B cell (primary cell): Measurements from ENCODE around the gene AOC1. TPM values are rescaled to one million over a fixed set of nuclear protein-coding genes. Genes with fewer than 3 reads are reported as not detected.

ENCODE experiments used
- ATAC-seq: fragments of 200-7000 bp; cut with Tn5 transposase; one replicate; pipeline ENCODE4 v1.10.0; 2021; ENCODE audit warnings: low read depth, mild to moderate bottlenecking, moderate number of reproducible peaks, moderate library complexity
- CTCF ChIA-PET: fragments of 350-600 bp; sonication (Branson Sonifier 250); formaldehyde crosslinking; loops from one replicate; lab custom pipeline; 2021; ENCODE audit warnings: antibody characterized with exemption, inconsistent platforms; lab: Charles Lee
- POLR2A ChIA-PET: fragments of 350-600 bp; sonication (Branson Sonifier 250); formaldehyde crosslinking; loops from one replicate; lab custom pipeline; 2021; ENCODE audit warnings: antibody characterized with exemption; lab: Charles Lee
- DNase-seq: peaks from one replicate; pipeline ENCODE4 v3.0.0; 2013
- H2AFZ ChIP-seq: 2 replicates; pipeline ENCODE4 v1.6.1; 2012; ENCODE audit warnings: mild to moderate bottlenecking, low read depth, low read length; ENCODE audit not compliant: insufficient read depth, poor library complexity, severe bottlenecking
- H3K27ac ChIP-seq, 2 donors: 1 replicate in 1 of 2; 2 replicates in 1 of 2; pipeline ENCODE4 v1.5.1; 2012 to 2013; ENCODE audit warnings: low read length in 2 of 2, mild to moderate bottlenecking in 2 of 2, moderate library complexity in 1 of 2
- H3K27me3 ChIP-seq, 4 experiments: fragments of 200-600 bp in 1 of 4; sonication (generic) in 1 of 4; replicated peaks in 1 of 4; 1 replicate in 2 of 4; 2 replicates in 2 of 4; pipeline versions ENCODE4 v1.6.1 to v1.7.0; 2013 to 2016; ENCODE audit warnings: low read length in 3 of 4, mild to moderate bottlenecking in 2 of 4, mixed read lengths in 1 of 4, moderate library complexity in 1 of 4; ENCODE audit not compliant: insufficient read depth in 4 of 4, control insufficient read depth in 3 of 4; ENCODE audit errors: control extremely low read depth in 1 of 4
- H3K36me3 ChIP-seq, 2 experiments: replicated peaks in 1 of 2; 1 replicate in 1 of 2; 2 replicates in 1 of 2; pipeline versions ENCODE4 v1.6.1 to v1.7.1; 2013; ENCODE audit warnings: low read length in 1 of 2; ENCODE audit not compliant: insufficient read depth in 2 of 2, control insufficient read depth in 1 of 2; ENCODE audit errors: control extremely low read depth in 1 of 2, extremely low read depth in 1 of 2
- H3K4me1 ChIP-seq, 2 donors: fragments of 200-600 bp in 1 of 2; sonication (generic) in 1 of 2; 1 replicate in 1 of 2; 2 replicates in 1 of 2; pipeline versions ENCODE4 v1.5.1 to v1.6.1; 2013 to 2017; ENCODE audit warnings: low read length in 2 of 2; ENCODE audit not compliant: control insufficient read depth in 2 of 2, insufficient read depth in 2 of 2
- H3K4me2 ChIP-seq: replicated peaks from 2 replicates; pipeline ENCODE3; 2012; ENCODE audit warnings: mild to moderate bottlenecking, low read depth, low read length; ENCODE audit not compliant: poor library complexity, severe bottlenecking
- H3K4me3 ChIP-seq, 5 experiments: fragments of 200-600 bp in 1 of 5; sonication (generic) in 1 of 5; 1 replicate in 3 of 5; 2 replicates in 2 of 5; pipeline versions ENCODE4 v1.5.1 to v1.7.0; 2011 to 2016; ENCODE audit warnings: low read length in 4 of 5, mild to moderate bottlenecking in 4 of 5, low read depth in 2 of 5, control low read depth in 1 of 5, moderate library complexity in 1 of 5; ENCODE audit not compliant: insufficient read depth in 1 of 5; ENCODE audit errors: control extremely low read depth in 1 of 5, extremely low read depth in 1 of 5
- H3K79me2 ChIP-seq: fragments of 200-600 bp; sonication (generic); one replicate; pipeline ENCODE4 v1.6.0; 2016; ENCODE audit warnings: low read length; ENCODE audit not compliant: control insufficient read depth, insufficient read depth
- H3K9ac ChIP-seq: fragments of 200-600 bp; sonication (generic); 2 replicates; pipeline ENCODE4 v1.6.1; 2017; ENCODE audit warnings: mild to moderate bottlenecking, low read length, moderate library complexity
- H3K9me3 ChIP-seq, 3 donors: one replicate each; pipeline versions ENCODE4 v1.6.1 to v1.7.1; 2013; ENCODE audit warnings: low read length in 2 of 3; ENCODE audit not compliant: control insufficient read depth in 2 of 3, insufficient read depth in 1 of 3; ENCODE audit errors: control extremely low read depth in 1 of 3
- H4K20me1 ChIP-seq: 2 replicates; pipeline ENCODE4 v1.6.0; 2012; ENCODE audit warnings: mild to moderate bottlenecking, low read length; ENCODE audit not compliant: insufficient read depth, control insufficient read depth, poor library complexity, severe bottlenecking
- H3K27ac Mint-ChIP-seq: one replicate; pipeline ENCODE4 v1.8.0; 2021; ENCODE audit warnings: mixed read lengths
- H3K27me3 Mint-ChIP-seq: one replicate; pipeline ENCODE4 v1.8.0; 2021; ENCODE audit warnings: mixed read lengths
- H3K4me1 Mint-ChIP-seq: one replicate; pipeline ENCODE4 v1.8.0; 2021; ENCODE audit warnings: mixed read lengths
- H3K4me3 Mint-ChIP-seq: one replicate; pipeline ENCODE4 v1.8.0; 2021; ENCODE audit warnings: mixed read lengths
- H3K9me3 Mint-ChIP-seq: one replicate; pipeline ENCODE4 v1.8.0; 2022; ENCODE audit warnings: mixed read lengths; ENCODE audit not compliant: insufficient read depth
- EZH2 ChIP-seq: IDR thresholded peaks from 2 replicates; pipeline ENCODE4 v1.6.1; 2012; ENCODE audit warnings: borderline replicate concordance, low read depth, mild to moderate bottlenecking, moderate library complexity, low read length; ENCODE audit not compliant: insufficient read depth, poor library complexity, severe bottlenecking
- WGBS: methylation state at CpG from one replicate; pipeline ENCODE4 v1.1.5; 2013; ENCODE audit warnings: missing lambda C conversion rate; ENCODE audit not compliant: insufficient coverage; 5-methylcytosine and 5-hydroxymethylcytosine counted together
- intact Hi-C: fragments of 100-400 bp; cut with micrococcal nuclease; formaldehyde crosslinking; loops from one replicate; pipeline ENCODE4 v1.10.0; 2022
- polyA plus RNA-seq: library from polyadenylated mRNA; depleted of rRNA; stranded (reverse); fragments of >200 nt; gene quantifications from 2 replicates; pipeline ENCODE4 v1.2.3, GENCODE V29; 2012
- total RNA-seq, 2 donors: library from RNA; stranded (reverse); fragments of 120-200 nt in 1 of 2; gene quantifications; 1 replicate in 1 of 2; 2 replicates in 1 of 2; pipeline versions ENCODE4 v1.2.3 to v1.2.4, GENCODE V29; 2013 to 2022
- TF ChIP-seq, protein P1 (sequence below): fragments of 200-600 bp; IDR thresholded peaks from one replicate; pipeline ENCODE4 v1.8.0; 2022; ENCODE audit warnings: antibody characterized with exemption, mild to moderate bottlenecking

Gene AOC1
- total and polyA plus RNA-seq, 2 donors (not counting 1 experiment from before 2014, with no cell fraction given): 0.07 TPM; not detected in 1

DNA sequence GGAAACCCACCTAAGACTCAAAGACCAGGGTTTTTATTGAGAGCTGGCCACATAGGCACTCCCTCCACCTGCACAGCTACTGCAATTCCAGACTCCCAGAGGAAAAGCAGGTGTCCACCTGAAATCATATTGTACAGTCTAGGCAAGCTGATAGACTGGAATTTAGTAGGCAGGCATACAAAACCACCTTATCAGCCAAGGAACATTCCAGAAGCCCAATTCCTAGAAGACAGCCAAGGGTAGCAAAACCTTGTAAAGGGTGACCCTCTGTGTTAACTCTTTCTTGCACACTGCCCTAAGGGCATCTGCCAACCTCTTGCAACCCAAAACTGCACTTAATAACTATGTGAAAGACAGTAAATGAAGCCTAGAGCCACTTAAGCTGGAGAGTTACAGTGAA is 46.5 kb upstream of the AOC1 start:
- H3K9me3 Mint-ChIP-seq: peaks cover 4% of the 10 kb centered on the region
- ATAC-seq: no peak
- Histone ChIP-seq H3K9ac (no peak overlapping the region), H3K4me2 (no peak overlapping the region), H3K27me3 (peaks cover 0 to 50% (median 14%) of the 10 kb centered on the region in 4 experiments), H3K27ac (no peak overlapping the region), H3K4me3 (no peak overlapping the region), H3K79me2 (no peaks in the 10 kb centered on the region), H4K20me1 (no peaks in the 10 kb centered on the region), H2AFZ (no peak overlapping the region), H3K9me3 (peaks cover 0 to 31% (median 15%) of the 10 kb centered on the region in 3 donors), H3K36me3 (no peaks in the 10 kb centered on the region), H3K4me1 (peaks cover 0 to 11% of the 10 kb centered on the region in 2 donors)
- DNase-seq: no peak
- H3K4me3 Mint-ChIP-seq: no peak overlapping the region
- no peak overlapping the region for H3K27ac Mint-ChIP-seq
- H3K27me3 Mint-ChIP-seq: peaks cover 52% of the 10 kb centered on the region
- intact Hi-C loops: no loop called here
- ChIA-PET POLR2A (no interaction called here), CTCF (no interaction called here)
- TF ChIP-seq EZH2: no peak
- TF ChIP-seq, protein P1, sequence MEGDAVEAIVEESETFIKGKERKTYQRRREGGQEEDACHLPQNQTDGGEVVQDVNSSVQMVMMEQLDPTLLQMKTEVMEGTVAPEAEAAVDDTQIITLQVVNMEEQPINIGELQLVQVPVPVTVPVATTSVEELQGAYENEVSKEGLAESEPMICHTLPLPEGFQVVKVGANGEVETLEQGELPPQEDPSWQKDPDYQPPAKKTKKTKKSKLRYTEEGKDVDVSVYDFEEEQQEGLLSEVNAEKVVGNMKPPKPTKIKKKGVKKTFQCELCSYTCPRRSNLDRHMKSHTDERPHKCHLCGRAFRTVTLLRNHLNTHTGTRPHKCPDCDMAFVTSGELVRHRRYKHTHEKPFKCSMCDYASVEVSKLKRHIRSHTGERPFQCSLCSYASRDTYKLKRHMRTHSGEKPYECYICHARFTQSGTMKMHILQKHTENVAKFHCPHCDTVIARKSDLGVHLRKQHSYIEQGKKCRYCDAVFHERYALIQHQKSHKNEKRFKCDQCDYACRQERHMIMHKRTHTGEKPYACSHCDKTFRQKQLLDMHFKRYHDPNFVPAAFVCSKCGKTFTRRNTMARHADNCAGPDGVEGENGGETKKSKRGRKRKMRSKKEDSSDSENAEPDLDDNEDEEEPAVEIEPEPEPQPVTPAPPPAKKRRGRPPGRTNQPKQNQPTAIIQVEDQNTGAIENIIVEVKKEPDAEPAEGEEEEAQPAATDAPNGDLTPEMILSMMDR: no peak
- peaks cover 7% of the 10 kb centered on the region for H3K4me1 Mint-ChIP-seq

GRCh38 chr7:150806454-150806853 is 45.9 kb upstream of the AOC1 start:
- H2AFZ ChIP-seq: no peak overlapping the region
- TF ChIP-seq, protein P1: no peak
- peaks cover 0 to 5% of the 10 kb centered on the region in 2 donors for H3K4me1 ChIP-seq
- peaks cover 3% of the 10 kb centered on the region for H3K4me1 Mint-ChIP-seq
- no peaks in the 10 kb centered on the region for H4K20me1 ChIP-seq
- POLR2A ChIA-PET: no interaction called here
- intact Hi-C loops: no loop called here
- WGBS: no CpG with 5 or more reads among the region's 3 CpGs
- H3K27ac ChIP-seq: no peak overlapping the region
- no peak for DNase-seq
- H3K4me3 ChIP-seq: no peak overlapping the region
- no peaks in the 10 kb centered on the region for H3K36me3 ChIP-seq
- peaks cover 0 to 25% (median 15%) of the 10 kb centered on the region in 3 donors for H3K9me3 ChIP-seq
- no peak overlapping the region for H3K4me2 ChIP-seq
- ATAC-seq: no peak
- CTCF ChIA-PET: no interaction called here
- no peak overlapping the region for H3K4me3 Mint-ChIP-seq
- peaks cover 0 to 45% (median 12%) of the 10 kb centered on the region in 4 experiments for H3K27me3 ChIP-seq
- H3K27ac Mint-ChIP-seq: no peak overlapping the region
- H3K9me3 Mint-ChIP-seq: peaks cover 4% of the 10 kb centered on the region
- peaks cover 49% of the 10 kb centered on the region for H3K27me3 Mint-ChIP-seq
- no peak overlapping the region for H3K9ac ChIP-seq
- H3K79me2 ChIP-seq: no peaks in the 10 kb centered on the region
